GM23338 (cell line): ENCODE data around the gene NOP9. TPM values are rescaled to one million over a fixed set of nuclear protein-coding genes. Genes with fewer than 3 reads are reported as not detected.

ENCODE experiments used
- ATAC-seq: fragments of 200-7000 bp; cut with Tn5 transposase; 3 replicates; pipeline ENCODE4 v1.9.1; 2020
- DNase-seq: peaks from one replicate; pipeline ENCODE4 v3.0.0-alpha.2; 2015; ENCODE audit warnings: low spot score
- H2AFZ ChIP-seq: fragments of 200-600 bp; sonication (generic); 2 replicates; pipeline ENCODE4 v1.8.0; 2016; ENCODE audit warnings: antibody characterized with exemption, mild to moderate bottlenecking, moderate library complexity
- H3F3A ChIP-seq: fragments of 200-600 bp; sonication (generic); replicated peaks from 2 replicates; pipeline ENCODE4 v1.8.0; 2017; ENCODE audit warnings: antibody characterized with exemption, mixed run types, low read depth
- H3K27ac ChIP-seq: fragments of 200-600 bp; sonication (generic); 2 replicates; pipeline ENCODE4 v1.6.1; 2016; ENCODE audit warnings: low read depth
- H3K27me3 ChIP-seq: fragments of 200-600 bp; sonication (generic); 2 replicates; pipeline ENCODE4 v1.8.0; 2016; ENCODE audit warnings: mild to moderate bottlenecking, mixed run types, moderate library complexity; ENCODE audit not compliant: insufficient read depth
- H3K36me3 ChIP-seq: fragments of 200-600 bp; sonication (generic); 2 replicates; pipeline ENCODE4 v1.8.0; 2016; ENCODE audit warnings: mild to moderate bottlenecking; ENCODE audit not compliant: insufficient read depth
- H3K4me1 ChIP-seq: fragments of 200-600 bp; sonication (generic); 2 replicates; pipeline ENCODE4 v1.8.0; 2016; ENCODE audit warnings: mild to moderate bottlenecking, moderate library complexity; ENCODE audit not compliant: insufficient read depth
- H3K4me2 ChIP-seq: fragments of 200-600 bp; sonication (generic); 2 replicates; pipeline ENCODE4 v1.7.1; 2017; ENCODE audit warnings: mixed run types
- H3K4me3 ChIP-seq: fragments of 200-600 bp; sonication (generic); 2 replicates; pipeline ENCODE4 v1.6.1; 2016; ENCODE audit warnings: mixed run types
- H3K79me2 ChIP-seq: fragments of 200-600 bp; sonication (generic); replicated peaks from 2 replicates; pipeline ENCODE4 v1.8.0; 2017; ENCODE audit warnings: mild to moderate bottlenecking; ENCODE audit not compliant: insufficient read depth
- H3K9me2 ChIP-seq: fragments of 200-600 bp; sonication (generic); 2 replicates; pipeline ENCODE4 v1.8.0; 2017; ENCODE audit not compliant: insufficient read depth
- H4K20me1 ChIP-seq: fragments of 200-600 bp; sonication (generic); replicated peaks from 2 replicates; pipeline ENCODE4 v1.8.0; 2017; ENCODE audit warnings: mild to moderate bottlenecking; ENCODE audit not compliant: insufficient read depth
- H3K27ac Mint-ChIP-seq: 2 replicates; pipeline ENCODE4 v1.8.0; 2020; ENCODE audit warnings: inconsistent platforms, mild to moderate bottlenecking, moderate library complexity, mixed read lengths
- H3K27me3 Mint-ChIP-seq: 3 replicates; pipeline ENCODE4 v1.8.0; 2022; ENCODE audit warnings: low read depth, mild to moderate bottlenecking, moderate library complexity, mixed read lengths, inconsistent platforms; ENCODE audit not compliant: insufficient read depth, poor library complexity
- H3K36me3 Mint-ChIP-seq: 3 replicates; pipeline ENCODE4 v1.8.0; 2021; ENCODE audit warnings: low read depth, mild to moderate bottlenecking, inconsistent platforms, moderate library complexity, mixed read lengths
- H3K4me1 Mint-ChIP-seq: 3 replicates; pipeline ENCODE4 v1.8.0; 2020; ENCODE audit warnings: mild to moderate bottlenecking, inconsistent platforms, mixed read lengths
- H3K4me3 Mint-ChIP-seq: 3 replicates; pipeline ENCODE4 v1.8.0; 2021; ENCODE audit warnings: moderate library complexity, mild to moderate bottlenecking, inconsistent platforms, mixed read lengths
- H3K9me3 Mint-ChIP-seq: 3 replicates; pipeline ENCODE4 v1.8.0; 2020; ENCODE audit warnings: moderate library complexity, mild to moderate bottlenecking, inconsistent platforms, mixed read lengths
- CREB1 ChIP-seq: fragments of 250-450 bp; sonication (Bioruptor Pico); IDR thresholded peaks from 2 replicates; pipeline ENCODE4 v1.5.0; 2020; ENCODE audit warnings: low read depth, mild to moderate bottlenecking, moderate library complexity
- CTCF ChIP-seq, 2 experiments: fragments of 200-600 bp in 1 of 2; sonication (generic) in 1 of 2; conservative IDR thresholded peaks; 2 replicates each; pipeline versions ENCODE4 v1.5.1 to v1.6.1; 2016 to 2017; ENCODE audit warnings: antibody characterized with exemption in 2 of 2, low read depth in 2 of 2, mild to moderate bottlenecking in 2 of 2, moderate library complexity in 1 of 2
- EZH2 ChIP-seq: fragments of 200-600 bp; sonication (generic); IDR thresholded peaks from one replicate; pipeline ENCODE4 v1.8.0; 2017; ENCODE audit warnings: antibody characterized with exemption, mild to moderate bottlenecking, low read depth; ENCODE audit not compliant: unreplicated experiment
- EZH2phosphoT487 ChIP-seq: fragments of 200-600 bp; sonication (generic); IDR thresholded peaks from one replicate; pipeline ENCODE4 v1.8.1; 2018; ENCODE audit warnings: antibody characterized with exemption; ENCODE audit not compliant: unreplicated experiment
- NANOG ChIP-seq: IDR thresholded peaks from 2 replicates; pipeline ENCODE4 v1.6.1; 2016; ENCODE audit warnings: antibody characterized with exemption, borderline replicate concordance
- POLR2AphosphoS5 ChIP-seq: IDR thresholded peaks from 2 replicates; pipeline ENCODE4 v1.6.1; 2016; ENCODE audit warnings: antibody characterized with exemption, low read depth
- STAT1 ChIP-seq: IDR thresholded peaks from one replicate; pipeline ENCODE4 v1.6.1; 2016; ENCODE audit warnings: antibody characterized with exemption; ENCODE audit not compliant: unreplicated experiment
- ZNF114 ChIP-seq: fragments of 250-450 bp; sonication (Bioruptor Pico); IDR thresholded peaks from 2 replicates; pipeline ENCODE4 v1.5.0; 2020; ENCODE audit warnings: mild to moderate bottlenecking, moderate library complexity
- ZNF331 ChIP-seq: fragments of 250-450 bp; sonication (Bioruptor Pico); IDR thresholded peaks from 2 replicates; pipeline ENCODE4 v1.5.0; 2020; ENCODE audit warnings: low read depth, mild to moderate bottlenecking, moderate library complexity
- polyA plus RNA-seq: library from polyadenylated mRNA; unstranded; fragments of >200 nt; fragmentation: Nextera tagmentation; extraction: Ambion mirVana; gene quantifications from 2 replicates; pipeline ENCODE4 v1.2.1, GENCODE V29; 2016
- total RNA-seq: library from RNA; depleted of rRNA; stranded (reverse); fragments of >200 nt; shearing (Covaris generic); gene quantifications from 2 replicates; pipeline ENCODE4 v1.2.3, GENCODE V29; 2014
- TF ChIP-seq, protein P1 (sequence below): IDR thresholded peaks from one replicate; pipeline ENCODE4 v1.6.1; 2018; ENCODE audit warnings: antibody characterized with exemption; ENCODE audit not compliant: unreplicated experiment
- TF ChIP-seq, protein P2 (sequence below): fragments of 250-450 bp; sonication (Bioruptor Pico); IDR thresholded peaks from 2 replicates; pipeline ENCODE4 v1.5.0; 2020; ENCODE audit warnings: mild to moderate bottlenecking, moderate library complexity

NOP9 gene
- total and polyA plus RNA-seq, 2 experiments from 2014 or later = 7.9 to 32.8 TPM

GRCh38 chr14:24338843-24339242, 39.2 kb downstream of the NOP9 start:
- DNase-seq (no peak), ATAC-seq (no peak)
- Histone ChIP-seq H2AFZ (peak overlapping the region; percentile 100), H3K27ac (no peak overlapping the region), H3K79me2 (no peaks in the 10 kb centered on the region), H3F3A (no peaks in the 10 kb centered on the region), H3K4me1 (peaks cover 17% of the 10 kb centered on the region; the same call in 1 of the 2 replicates), H3K9me2 (no peaks in the 10 kb centered on the region), H3K36me3 (no peaks in the 10 kb centered on the region), H4K20me1 (peaks cover 4% of the 10 kb centered on the region; the same call in 1 of the 2 replicates), H3K4me3 (peak overlapping the region; percentile 85), H3K4me2 (peak overlapping the region; percentile 97), H3K27me3 (peaks cover 100% of the 10 kb centered on the region)
- peaks cover 78% of the 10 kb centered on the region for H3K27me3 Mint-ChIP-seq
- H3K36me3 Mint-ChIP-seq = no peaks in the 10 kb centered on the region
- H3K9me3 Mint-ChIP-seq = no peaks in the 10 kb centered on the region
- TF ChIP-seq CTCF (conservative IDR thresholded peaks at IDR 0.05; ENCODE audit: low read depth in 2 of 2) (no peak), STAT1 (no peak), NANOG (no peak), EZH2 (no peak), ZNF331 (CRISPR knock-in tag) (no peak), POLR2AphosphoS5 (no peak), ZNF114 (CRISPR knock-in tag) (no peak), CREB1 (CRISPR knock-in tag) (no peak), EZH2phosphoT487 (no peak)
- TF ChIP-seq, protein P1, sequence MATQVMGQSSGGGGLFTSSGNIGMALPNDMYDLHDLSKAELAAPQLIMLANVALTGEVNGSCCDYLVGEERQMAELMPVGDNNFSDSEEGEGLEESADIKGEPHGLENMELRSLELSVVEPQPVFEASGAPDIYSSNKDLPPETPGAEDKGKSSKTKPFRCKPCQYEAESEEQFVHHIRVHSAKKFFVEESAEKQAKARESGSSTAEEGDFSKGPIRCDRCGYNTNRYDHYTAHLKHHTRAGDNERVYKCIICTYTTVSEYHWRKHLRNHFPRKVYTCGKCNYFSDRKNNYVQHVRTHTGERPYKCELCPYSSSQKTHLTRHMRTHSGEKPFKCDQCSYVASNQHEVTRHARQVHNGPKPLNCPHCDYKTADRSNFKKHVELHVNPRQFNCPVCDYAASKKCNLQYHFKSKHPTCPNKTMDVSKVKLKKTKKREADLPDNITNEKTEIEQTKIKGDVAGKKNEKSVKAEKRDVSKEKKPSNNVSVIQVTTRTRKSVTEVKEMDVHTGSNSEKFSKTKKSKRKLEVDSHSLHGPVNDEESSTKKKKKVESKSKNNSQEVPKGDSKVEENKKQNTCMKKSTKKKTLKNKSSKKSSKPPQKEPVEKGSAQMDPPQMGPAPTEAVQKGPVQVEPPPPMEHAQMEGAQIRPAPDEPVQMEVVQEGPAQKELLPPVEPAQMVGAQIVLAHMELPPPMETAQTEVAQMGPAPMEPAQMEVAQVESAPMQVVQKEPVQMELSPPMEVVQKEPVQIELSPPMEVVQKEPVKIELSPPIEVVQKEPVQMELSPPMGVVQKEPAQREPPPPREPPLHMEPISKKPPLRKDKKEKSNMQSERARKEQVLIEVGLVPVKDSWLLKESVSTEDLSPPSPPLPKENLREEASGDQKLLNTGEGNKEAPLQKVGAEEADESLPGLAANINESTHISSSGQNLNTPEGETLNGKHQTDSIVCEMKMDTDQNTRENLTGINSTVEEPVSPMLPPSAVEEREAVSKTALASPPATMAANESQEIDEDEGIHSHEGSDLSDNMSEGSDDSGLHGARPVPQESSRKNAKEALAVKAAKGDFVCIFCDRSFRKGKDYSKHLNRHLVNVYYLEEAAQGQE = no peak
- TF ChIP-seq, protein P2, sequence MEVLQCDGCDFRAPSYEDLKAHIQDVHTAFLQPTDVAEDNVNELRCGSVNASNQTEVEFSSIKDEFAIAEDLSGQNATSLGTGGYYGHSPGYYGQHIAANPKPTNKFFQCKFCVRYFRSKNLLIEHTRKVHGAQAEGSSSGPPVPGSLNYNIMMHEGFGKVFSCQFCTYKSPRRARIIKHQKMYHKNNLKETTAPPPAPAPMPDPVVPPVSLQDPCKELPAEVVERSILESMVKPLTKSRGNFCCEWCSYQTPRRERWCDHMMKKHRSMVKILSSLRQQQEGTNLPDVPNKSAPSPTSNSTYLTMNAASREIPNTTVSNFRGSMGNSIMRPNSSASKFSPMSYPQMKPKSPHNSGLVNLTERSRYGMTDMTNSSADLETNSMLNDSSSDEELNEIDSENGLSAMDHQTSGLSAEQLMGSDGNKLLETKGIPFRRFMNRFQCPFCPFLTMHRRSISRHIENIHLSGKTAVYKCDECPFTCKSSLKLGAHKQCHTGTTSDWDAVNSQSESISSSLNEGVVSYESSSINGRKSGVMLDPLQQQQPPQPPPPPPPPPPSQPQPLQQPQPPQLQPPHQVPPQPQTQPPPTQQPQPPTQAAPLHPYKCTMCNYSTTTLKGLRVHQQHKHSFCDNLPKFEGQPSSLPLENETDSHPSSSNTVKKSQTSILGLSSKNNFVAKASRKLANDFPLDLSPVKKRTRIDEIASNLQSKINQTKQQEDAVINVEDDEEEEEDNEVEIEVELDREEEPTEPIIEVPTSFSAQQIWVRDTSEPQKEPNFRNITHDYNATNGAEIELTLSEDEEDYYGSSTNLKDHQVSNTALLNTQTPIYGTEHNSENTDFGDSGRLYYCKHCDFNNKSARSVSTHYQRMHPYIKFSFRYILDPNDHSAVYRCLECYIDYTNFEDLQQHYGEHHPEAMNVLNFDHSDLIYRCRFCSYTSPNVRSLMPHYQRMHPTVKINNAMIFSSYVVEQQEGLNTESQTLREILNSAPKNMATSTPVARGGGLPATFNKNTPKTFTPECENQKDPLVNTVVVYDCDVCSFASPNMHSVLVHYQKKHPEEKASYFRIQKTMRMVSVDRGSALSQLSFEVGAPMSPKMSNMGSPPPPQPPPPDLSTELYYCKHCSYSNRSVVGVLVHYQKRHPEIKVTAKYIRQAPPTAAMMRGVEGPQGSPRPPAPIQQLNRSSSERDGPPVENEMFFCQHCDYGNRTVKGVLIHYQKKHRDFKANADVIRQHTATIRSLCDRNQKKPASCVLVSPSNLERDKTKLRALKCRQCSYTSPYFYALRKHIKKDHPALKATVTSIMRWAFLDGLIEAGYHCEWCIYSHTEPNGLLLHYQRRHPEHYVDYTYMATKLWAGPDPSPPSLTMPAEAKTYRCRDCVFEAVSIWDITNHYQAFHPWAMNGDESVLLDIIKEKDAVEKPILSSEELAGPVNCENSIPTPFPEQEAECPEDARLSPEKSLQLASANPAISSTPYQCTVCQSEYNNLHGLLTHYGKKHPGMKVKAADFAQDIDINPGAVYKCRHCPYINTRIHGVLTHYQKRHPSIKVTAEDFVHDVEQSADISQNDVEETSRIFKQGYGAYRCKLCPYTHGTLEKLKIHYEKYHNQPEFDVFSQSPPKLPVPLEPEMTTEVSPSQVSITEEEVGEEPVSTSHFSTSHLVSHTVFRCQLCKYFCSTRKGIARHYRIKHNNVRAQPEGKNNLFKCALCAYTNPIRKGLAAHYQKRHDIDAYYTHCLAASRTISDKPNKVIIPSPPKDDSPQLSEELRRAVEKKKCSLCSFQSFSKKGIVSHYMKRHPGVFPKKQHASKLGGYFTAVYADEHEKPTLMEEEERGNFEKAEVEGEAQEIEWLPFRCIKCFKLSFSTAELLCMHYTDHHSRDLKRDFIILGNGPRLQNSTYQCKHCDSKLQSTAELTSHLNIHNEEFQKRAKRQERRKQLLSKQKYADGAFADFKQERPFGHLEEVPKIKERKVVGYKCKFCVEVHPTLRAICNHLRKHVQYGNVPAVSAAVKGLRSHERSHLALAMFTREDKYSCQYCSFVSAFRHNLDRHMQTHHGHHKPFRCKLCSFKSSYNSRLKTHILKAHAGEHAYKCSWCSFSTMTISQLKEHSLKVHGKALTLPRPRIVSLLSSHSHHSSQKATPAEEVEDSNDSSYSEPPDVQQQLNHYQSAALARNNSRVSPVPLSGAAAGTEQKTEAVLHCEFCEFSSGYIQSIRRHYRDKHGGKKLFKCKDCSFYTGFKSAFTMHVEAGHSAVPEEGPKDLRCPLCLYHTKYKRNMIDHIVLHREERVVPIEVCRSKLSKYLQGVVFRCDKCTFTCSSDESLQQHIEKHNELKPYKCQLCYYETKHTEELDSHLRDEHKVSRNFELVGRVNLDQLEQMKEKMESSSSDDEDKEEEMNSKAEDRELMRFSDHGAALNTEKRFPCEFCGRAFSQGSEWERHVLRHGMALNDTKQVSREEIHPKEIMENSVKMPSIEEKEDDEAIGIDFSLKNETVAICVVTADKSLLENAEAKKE = no peak
- peaks cover 17% of the 10 kb centered on the region for H3K4me1 Mint-ChIP-seq
- no peak overlapping the region for H3K27ac Mint-ChIP-seq
- peak overlapping the region; percentile 84 for H3K4me3 Mint-ChIP-seq
